ENCODE measurements around the gene ABTB2.
"Not testable (repeated sequence)": the region's sequence is repeated elsewhere in the genome, so short reads cannot be mapped to it uniquely, and the experiment has no call there.

Gene ABTB2

GRCh38 chr11:34182921-34183685 lies 174.7 kb downstream of the ABTB2 start:
- no peak for DNase-seq

DNA sequence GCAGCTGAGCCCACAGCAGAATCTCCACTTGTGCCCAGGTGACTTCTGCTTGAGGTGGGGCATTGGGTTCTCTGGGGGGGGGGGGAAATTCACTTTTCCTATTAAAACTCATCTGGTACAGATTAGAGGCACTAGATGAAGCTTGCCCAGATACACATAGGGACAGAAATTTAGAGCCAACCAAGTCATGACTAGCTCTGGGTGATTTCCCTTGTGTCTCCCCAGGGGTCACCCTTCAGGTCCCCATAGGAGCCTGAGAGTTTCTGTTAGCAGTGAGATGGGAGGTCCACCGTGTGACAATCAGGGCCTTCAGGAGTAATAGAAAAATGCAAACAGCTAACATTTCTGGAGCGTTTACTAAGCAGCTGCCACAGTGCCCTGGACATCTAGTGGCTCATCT lies 175.4 kb downstream of the ABTB2 start:
- no peak for DNase-seq

- DNase-seq: no peak
Observed at GRCh38 chr11:34181856-34182405, 175.9 kb downstream of the ABTB2 start.

DNA sequence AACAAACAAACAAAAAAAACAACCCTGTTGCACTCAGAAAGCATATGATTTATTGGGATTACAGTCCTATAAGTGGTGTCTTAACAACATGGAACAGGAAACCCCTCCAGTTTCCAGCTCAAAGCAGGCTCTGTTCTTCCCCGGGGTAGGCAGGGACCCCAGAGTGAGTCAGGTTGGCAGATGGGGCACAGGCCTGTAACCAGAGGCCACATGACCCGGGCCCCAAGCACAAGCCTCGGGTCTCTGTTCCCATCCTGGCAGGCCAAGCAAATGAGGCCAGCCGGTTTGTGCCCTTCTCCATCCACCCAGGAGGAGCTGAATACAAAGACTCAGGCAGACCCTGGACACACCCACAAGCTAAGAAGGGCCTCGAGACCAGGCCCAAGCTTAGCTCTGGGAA lies 176.6 kb downstream of the ABTB2 start:
- no peak for DNase-seq

GRCh38 chr11:34180814-34181165 lies 177.0 kb downstream of the ABTB2 start:
- not testable (repeated sequence) for DNase-seq

DNA sequence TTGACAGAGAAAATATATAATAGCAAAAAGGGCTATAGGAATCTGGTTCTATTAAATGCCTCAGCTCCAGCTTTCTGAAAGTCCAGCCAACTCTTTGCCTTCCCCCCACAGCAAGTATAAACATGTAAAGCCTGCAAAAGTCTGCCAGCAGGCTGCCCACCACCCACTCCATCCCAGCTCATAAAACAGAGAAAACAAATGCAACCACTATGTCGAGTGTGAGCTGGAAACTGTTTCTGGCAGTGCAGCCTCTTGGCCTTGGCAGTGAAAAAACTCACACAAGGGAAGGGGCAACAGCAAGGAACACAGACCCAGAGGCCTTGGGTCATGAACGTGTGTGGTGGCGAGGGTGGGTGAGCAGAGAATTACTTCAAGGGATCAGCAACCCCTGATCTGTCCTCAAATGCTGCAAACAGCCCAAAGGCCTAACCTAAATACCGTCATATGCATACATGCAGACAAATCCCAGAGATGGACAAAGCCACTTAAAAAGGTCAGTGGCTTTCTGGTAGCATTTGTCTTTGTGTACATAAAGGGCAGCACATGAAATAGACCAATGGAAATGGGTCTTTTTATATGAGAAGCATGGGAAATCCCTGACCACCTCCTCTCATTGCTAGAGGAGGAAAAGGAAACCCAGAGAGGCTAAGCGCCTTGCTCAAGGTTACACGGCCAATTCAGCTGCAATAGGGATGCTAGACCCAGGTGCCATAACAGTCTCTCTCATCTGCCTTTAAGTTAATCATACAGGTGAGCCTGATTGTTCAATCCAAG lies 177.6 kb downstream of the ABTB2 start:
- DNase-seq: no peak

DNA sequence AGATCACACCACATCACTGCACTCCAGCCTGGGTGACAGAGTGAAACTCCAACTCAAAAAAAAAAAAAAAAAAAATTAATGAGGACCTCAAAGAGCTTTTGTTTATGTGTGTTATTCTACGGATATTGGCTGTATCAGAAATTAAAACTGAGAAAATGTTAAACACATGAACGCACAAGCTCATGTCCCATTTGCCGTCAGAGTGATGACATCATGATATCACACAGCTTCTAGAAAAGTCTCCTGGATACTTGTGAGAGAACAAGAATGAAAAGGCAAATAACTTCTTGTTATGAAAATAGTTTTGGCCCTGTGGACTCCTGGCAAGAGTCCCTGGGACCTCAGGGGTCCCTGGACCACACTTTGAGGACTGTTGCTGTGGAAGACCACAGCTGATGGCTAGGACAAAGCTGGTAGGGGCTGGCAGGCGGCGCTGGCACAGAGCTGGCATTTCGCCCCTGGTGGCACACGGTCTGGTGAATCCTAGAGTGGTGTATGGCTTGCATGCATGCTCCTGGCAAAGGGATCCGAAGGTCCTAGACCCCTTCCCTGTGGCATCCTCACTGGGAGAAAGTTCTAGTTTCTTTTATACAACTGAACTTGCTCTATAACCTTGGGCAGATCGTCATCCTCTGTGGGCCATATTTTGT lies 178.7 kb downstream of the ABTB2 start:
- no peak for DNase-seq

- DNase-seq: no peak
Observed at GRCh38 chr11:34178209-34178821, 179.5 kb downstream of the ABTB2 start.

- no peak for DNase-seq
Observed at GRCh38 chr11:34176751-34177209, 181.0 kb downstream of the ABTB2 start.

DNA sequence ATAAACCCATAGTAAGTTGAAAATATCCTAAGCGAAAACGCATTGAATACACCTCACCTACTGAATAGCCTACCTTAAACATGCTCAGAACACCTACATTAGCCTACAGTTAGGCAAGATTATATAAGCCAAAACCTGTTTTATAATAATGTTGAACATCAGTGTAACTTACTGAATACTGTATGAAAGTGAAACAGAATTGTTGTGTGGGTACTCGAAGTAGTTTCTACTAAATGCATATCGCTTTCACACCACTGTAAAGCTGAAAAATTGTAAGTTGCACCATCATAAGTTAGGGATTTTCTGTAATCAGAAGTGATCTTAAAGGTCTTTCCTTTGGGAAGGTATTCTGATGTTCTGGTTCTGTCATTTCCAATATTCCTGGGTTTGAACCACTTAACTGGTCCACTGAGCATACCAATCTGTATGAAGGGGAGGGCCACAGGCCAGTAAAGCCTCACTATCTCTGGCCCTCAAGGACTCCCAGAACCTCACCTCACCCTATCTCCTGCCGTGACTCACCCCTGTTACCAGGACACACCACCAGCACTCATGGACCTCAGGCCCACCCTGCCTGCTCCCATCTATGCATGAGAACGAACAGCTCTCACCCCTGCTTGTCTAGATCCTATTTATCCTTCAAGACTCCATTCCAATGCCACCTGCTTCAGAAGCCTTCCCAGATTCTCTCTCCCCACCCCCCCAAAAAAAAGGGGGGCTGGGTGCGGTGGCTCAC lies 182.4 kb downstream of the ABTB2 start:
- no peak for DNase-seq

DNA sequence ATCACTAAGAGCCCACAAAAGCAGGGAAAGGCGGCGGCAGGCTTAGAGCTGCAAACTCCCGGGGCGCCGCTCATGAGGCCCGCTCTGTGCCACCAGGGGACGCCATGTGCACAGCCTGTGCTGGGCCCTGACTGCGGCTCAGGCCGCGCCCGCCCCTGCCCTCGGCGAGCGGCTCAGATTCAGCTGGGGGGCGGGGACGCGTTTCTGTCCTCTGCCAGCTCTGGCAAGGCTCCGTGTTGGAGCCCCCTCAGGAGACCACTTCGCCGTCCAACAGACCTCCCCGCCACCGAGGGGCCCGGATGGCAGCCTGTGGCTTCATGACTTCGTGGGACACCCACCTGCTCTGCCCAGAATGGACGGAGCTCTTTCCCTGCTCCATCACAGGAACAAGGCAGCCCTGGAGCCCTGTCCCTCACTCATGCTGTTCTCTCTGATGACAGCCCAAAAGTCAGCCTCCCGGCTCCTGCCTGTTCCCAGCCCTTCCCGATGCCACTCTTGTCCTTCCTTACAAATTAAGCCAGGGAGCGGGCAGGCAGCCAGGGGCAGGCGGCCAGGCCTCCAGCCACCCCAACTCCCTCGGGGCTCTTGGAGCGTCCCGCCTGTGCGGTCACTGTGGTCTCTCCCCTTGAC lies 183.3 kb downstream of the ABTB2 start:
- peak; percentile 77 for DNase-seq

DNA sequence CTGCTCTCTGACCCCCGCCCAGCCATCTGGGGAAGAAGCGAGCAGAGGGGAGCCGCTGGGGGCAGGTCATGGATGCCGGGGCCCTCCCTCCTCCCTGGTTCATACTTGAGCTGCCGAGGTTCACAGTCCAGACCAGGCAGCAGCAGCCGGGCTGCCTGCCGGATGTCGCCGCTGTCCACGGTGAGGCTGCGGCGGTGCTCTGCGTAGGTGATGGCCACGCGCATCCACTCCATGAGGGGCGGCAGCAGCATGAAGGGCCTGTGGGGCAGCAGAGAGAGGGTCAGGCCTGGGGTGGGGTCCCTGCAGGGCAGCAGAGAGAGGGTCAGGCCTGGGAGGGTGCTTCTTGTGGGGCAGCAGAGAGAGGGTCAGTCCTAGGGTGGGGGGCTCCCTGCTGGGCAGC lies 184.8 kb downstream of the ABTB2 start:
- DNase-seq: no peak

DNA sequence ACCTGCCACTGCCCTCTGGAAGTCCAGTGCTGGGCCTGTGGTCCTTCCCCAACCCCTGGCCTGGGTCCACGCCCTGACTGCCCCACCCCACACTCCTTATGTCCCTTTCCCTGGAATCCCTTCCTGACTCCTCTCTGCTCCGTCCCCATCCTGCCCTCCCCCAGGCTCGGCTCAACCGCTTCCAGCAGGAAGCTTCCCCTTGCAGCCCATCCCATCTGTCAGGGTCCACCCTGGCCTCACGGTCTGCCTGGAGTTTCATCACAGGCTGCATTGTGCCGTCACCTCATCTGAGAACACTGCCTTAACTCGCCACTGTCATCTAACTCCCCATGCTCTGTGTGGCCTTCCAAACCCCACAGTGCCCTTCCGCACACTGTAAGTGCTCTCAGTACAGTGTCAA lies 188.1 kb downstream of the ABTB2 start:
- no peak for DNase-seq

DNA sequence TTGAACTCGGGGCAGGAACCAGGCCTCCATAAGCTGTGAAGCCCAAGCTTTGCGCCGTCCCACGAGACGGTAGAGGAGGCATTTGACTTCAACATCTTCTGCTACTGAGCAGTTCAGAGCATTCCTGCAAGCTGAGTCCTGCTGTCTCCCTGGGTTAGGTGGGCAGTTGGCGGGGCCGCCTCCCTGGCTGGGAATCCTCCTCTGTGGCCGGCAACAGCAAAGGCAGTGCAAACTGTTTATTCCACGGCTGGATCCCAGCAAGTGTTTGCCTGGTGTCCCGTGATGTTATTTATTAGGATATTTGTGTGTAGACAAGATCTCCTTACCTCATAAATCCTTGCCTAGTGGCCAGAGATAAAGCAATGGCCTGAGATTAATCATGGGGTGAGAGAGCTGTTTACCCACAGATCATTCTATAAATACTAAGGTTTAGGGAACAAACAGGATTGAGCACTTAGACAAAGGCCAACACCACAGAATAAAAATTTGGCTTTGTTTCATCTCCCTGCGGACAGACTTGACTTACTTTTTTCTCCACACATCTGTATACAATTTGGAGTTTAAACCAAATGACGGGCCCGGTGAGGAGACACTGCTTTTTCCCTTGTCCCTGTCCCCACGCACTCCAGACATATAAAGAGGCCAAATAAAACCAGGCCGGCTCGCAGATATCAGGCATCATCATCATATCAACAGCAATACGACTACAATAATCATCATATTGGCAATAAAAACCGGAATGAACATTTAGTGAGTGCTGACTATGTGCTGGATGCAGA lies 189.0 kb downstream of the ABTB2 start:
- DNase-seq: no peak

DNA sequence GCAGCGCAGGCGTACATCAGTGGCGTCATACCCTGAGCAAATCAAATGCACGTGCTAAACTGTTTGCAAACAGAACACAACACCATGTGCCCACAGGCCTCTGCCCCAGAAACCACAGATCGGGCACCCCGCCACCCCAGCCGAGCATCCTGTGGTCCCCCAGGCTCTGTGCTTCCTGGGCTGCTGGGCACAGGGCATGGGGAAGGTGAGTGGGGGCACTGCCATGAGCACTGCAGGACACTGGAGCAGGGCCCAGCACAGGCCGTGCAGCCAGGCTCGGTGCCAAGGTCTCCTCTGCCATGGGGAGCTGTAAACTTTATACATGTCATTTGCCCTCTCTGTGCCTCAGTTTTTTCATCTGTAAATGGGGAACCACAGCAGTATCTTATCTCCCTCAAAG lies 189.8 kb downstream of the ABTB2 start:
- no peak for DNase-seq

- DNase-seq: no peak
Observed at GRCh38 chr11:34166806-34167740, 190.7 kb downstream of the ABTB2 start.

GRCh38 chr11:34165786-34166555 lies 191.8 kb downstream of the ABTB2 start:
- no peak for DNase-seq

GRCh38 chr11:34165121-34165520 lies 192.7 kb downstream of the ABTB2 start:
- no peak for DNase-seq

DNA sequence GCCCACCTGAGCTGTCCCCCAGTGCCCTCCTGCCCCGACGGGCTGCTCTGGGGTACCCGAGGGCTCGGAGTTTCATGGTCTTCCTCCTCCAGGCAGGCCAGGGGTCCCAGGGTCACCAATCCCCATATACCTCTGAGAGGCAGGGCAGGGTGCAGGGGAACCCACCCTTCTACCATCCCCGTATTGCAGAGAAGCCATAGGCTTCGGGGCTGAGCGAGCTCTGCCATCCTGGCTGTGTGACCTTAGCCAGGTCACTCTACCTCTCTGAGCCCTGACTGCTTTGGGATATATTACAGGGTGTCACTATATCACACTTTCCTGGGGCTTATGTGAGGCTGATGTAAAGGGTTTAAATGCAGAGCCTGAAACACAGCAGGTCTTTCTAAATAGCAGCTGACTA lies 195.0 kb downstream of the ABTB2 start:
- DNase-seq: no peak

Data from CD4-positive, alpha-beta T cell treated with Interleukin-10 for 1 hour (primary cell).